Lung microvascular endothelial cell (primary cell): ENCODE measurements around the gene PRKAG3. TPM values are rescaled to one million over a fixed set of nuclear protein-coding genes. Genes with fewer than 3 reads are reported as not detected.

Experiments used
- DNase-seq, 2 donors: peaks; one replicate each; pipeline versions ENCODE4 v3.0.0 to v3.0.0-alpha.2; 2010; ENCODE audit warnings: low read depth in 2 of 2
- total RNA-seq: library from RNA; depleted of rRNA; stranded (reverse); fragments of >200 nt; gene quantifications from 2 replicates; pipeline ENCODE4 v1.2.1, GENCODE V29; 2014

The PRKAG3 gene
- total RNA-seq, 1 donor from 2014 or later = not detected

GRCh38 chr2:218814540-218815243, 16.9 kb downstream of the PRKAG3 start:
- DNase-seq = no peak

GRCh38 chr2:218813771-218814460, 17.7 kb downstream of the PRKAG3 start:
- no peak for DNase-seq

- DNase-seq = no peak
Observed at GRCh38 chr2:218812861-218813260, 18.7 kb downstream of the PRKAG3 start.

- DNase-seq = no peak
Observed at GRCh38 chr2:218812096-218812815, 19.3 kb downstream of the PRKAG3 start.

- no peak for DNase-seq
Observed at GRCh38 chr2:218811382-218811781, 20.2 kb downstream of the PRKAG3 start.

- no peak for DNase-seq
Observed at GRCh38 chr2:218810256-218810655, 21.3 kb downstream of the PRKAG3 start.

GRCh38 chr2:218809515-218809914, 22.1 kb downstream of the PRKAG3 start:
- no peak for DNase-seq

- no peak for DNase-seq
Observed at GRCh38 chr2:218807626-218808025, 24.0 kb downstream of the PRKAG3 start.

GRCh38 chr2:218806346-218806978, 25.1 kb downstream of the PRKAG3 start:
- no peak for DNase-seq

- no peak for DNase-seq
Observed at GRCh38 chr2:218805627-218806026, 26.0 kb downstream of the PRKAG3 start.

- DNase-seq = no peak
Observed at GRCh38 chr2:218804817-218805216, 26.8 kb downstream of the PRKAG3 start.

- no peak for DNase-seq
Observed at GRCh38 chr2:218802386-218802994, 29.1 kb downstream of the PRKAG3 start.

GRCh38 chr2:218799990-218800389, 31.6 kb downstream of the PRKAG3 start:
- DNase-seq = no peak

GRCh38 chr2:218798767-218799504, 32.7 kb downstream of the PRKAG3 start:
- no peak for DNase-seq

- no peak for DNase-seq
Observed at GRCh38 chr2:218796691-218797090, 34.9 kb downstream of the PRKAG3 start.

GRCh38 chr2:218792433-218792832, 39.2 kb downstream of the PRKAG3 start:
- DNase-seq = no peak

- no peak for DNase-seq
Observed at GRCh38 chr2:218788529-218789255, 42.9 kb downstream of the PRKAG3 start.

- no peak for DNase-seq
Observed at GRCh38 chr2:218786133-218786532, 45.5 kb downstream of the PRKAG3 start.

GRCh38 chr2:218785103-218785502, 46.5 kb downstream of the PRKAG3 start:
- DNase-seq = no peak

- DNase-seq = no peak
Observed at GRCh38 chr2:218783688-218784087, 47.9 kb downstream of the PRKAG3 start.
